ENCODE data around the gene TTC22.

The TTC22 gene

DNA sequence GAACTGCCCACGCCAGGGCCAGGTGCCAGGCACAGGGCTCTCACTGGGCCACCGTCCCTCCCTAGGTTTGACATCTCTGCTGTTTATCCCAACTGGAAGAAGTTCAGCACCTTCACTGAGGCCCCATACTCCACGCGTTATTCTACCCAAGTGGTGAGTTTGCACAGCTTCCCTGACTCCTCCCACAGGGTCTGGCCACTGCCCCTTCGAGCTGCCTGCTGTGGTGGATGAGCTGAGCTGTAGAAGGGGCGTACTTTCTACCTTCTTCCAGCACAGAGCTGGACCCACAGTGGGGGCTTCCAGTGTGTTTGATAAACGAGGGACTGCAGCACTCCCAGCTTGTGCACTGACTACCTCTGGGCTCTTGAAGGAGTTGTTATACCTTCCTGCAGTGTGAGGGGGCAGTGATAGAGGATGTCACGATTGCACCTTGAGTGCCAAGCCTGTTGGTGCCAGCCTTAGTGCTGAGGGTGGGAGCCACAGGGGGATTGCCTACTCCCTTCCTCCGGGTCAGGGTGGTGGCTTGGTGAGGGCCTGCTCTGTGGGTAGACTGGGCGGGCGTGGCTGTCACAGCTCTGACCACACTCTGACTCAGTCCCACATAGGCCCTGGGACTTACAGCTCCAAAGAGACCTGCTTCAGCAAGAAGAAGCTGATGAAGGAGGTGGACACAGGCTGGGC lies 5.9 kb upstream of the TTC22 start:
- FAIRE-seq: no peak

DNA sequence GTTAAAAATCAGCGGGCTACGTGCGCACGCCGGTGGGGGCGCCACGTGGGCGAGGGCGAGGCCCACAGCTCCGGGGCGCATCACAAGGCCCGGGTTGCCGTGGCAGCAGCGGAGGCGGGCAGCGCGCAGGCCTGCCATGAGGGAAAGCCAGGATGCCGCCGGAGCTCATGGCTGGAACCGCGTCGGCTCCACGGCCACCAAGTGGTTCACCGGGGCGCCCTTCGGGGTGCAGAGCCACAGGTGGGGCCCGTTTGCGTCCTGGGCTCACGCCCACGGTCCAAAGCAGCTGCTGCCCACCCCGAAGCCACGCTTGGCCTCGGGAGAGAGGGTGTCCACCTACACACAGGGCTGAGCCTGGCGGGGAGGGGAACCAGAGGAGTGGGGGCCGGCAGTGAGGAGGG lies 4.9 kb upstream of the TTC22 start:
- no peak for FAIRE-seq

DNA sequence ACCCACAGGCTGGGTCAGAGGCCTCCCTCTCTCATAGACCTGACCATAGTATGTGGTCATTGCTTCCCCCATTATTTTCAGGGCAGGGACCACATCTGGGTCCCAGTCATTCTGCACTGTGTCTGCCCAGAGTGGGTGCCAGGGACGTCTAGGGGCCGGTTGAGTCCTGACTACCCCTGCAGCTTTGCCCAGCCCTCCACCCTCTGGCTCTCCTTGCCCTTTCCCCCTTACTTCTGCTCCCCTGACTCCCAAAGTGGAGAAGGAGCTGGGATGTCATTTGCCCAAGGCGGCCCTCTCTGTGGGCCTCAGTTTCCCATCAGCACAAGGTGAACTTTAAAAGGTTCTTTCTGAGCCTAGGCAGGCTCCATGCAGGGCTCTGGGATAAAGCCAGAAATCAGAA lies 4.3 kb upstream of the TTC22 start:
- no peak for FAIRE-seq

DNA sequence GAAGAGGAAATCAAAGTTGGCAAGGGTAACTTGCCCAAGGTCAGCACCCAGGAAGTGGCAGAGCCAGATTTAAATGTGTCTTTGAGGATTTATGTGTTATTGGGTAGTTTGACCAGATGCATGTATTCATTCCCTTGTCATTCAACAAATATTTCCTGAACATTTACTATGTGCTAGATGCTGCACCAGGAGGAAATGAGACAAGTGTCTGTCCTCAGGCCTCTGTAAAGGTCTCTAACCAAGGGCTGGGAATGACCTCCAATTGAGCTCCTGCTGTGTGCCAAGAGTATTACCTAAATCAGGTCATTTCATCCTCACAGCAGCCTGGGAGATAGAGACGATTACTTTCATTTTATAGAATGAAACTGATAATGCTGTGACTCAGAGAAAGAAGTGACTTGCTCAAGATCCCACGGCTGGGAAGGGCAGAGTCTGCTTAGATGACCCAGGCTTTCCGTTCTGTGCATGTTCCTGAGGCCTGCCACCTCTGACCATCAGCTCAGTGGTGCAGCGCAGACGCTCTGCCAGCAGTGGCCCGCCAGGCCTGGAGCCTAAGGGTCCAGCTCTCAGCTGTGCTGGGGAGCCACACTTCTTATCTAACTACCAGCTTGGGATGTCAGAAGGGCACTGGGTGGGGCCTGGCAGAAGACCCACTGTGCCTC lies 3.5 kb upstream of the TTC22 start:
- FAIRE-seq: no peak

DNA sequence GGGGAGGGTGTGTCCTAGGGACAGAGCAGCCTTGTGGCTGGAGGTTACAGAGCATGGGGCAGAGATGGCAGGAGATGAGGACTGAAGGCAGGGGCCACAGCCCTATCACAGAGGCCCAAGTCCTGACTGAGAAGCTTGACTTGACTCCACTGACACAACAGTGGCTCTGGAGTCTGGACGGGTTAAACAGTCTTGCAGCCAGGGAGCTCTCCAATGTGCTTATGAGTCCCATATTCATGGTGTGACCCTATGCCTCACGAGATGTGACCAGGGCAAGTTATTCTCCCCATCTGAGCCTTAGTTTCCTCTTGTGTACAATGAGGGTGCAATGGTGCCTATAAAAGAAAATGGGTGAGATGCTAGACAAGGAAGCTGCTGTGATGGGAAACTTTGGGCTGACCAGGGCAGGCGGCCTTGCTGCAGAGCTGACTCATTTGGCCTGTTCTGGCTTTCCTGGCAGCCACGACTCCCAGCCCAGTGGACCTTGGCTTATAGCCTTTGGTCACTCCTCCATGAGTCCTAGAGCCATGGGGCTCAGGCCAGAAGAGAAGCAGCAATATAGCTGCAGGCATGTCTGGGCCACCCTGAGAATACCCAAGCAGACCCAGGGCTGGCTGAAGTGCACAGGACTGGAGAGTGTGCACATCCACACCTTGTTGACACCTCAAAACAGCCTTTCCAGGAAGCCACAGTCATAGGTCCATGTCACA lies 2.8 kb upstream of the TTC22 start:
- no peak for FAIRE-seq

DNA sequence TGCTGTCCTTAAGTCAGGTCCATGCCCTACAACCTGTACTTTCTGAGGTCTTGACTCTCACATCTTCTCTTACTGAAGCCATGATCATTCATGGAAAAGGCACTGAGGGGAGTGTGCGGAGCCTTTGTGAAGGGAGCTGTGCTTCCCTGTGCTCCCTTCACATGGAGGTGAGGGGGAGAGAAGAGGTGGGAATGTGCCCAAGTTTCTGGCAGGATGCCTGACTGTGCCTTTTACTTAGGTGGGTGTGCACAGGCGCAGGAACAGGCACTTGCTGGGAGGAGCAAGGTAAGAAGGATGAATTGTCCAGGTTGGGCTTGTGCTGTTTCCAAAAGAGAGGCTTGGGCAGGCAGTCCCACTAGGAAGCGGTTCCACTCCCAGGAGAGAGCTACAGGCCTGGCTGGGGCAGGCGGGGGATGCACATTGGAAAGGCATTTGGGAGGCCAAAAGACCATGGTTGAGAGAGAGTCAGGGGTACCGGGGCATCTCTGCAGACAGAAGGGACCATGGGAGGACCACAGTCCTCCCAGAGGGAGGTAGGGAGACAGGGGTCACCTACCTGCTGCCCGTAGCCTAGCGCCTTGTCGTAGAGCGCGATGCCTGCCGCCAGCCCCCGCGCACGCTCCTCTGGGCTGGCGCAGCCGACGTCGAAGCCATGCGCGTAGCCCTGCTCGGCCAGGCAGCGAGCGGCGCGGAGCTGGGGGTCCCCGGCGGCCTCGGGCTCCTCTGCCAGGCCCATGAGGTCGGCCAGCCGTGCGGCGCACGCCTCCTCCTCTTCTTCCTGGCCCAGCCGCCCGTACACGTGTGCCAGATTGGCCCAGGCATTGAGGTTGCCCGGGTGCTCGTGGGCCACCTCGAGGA lies 853 bp downstream of the TTC22 start:
- FAIRE-seq: no peak

DNA sequence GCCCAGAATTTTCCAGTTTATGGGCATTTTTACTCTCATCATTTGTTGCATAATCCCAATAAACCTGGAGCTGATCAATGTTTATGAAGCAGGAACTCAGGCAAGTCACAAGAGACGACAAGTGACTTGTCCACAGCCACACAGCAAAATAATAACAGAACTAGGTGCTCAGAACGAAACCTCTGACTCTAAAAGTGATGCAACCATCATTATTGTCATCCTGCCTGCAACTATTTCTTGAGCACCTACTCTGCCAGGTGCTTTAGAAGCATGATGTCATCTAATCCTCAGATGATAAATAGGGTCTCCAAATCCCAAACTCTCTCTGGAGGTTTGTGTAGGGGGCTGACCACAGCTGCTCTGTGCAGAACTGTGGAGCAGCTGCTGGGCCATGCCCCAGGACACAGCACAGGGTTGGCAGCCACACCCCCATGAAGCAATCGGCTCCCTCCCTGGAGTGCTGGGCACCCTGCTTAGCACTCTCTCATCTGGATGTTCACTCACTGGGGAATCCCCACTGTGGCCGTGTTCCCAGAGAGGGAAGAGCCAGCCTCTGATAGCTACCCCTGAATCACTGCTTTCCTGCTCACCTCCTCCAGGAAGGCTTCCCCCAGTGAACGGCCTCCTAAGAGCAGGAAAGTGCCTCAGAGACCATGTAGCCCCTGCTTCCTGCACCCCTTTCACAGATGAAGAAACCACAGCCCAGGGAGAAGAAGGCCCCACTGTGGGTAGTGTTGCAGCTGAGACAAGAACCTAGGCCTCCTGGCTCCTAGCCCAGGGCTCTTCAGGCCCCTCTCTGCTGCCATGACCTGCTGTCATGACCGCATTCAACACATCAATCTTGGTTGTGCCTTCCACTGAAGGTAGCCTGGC lies 2.1 kb downstream of the TTC22 start:
- no peak for FAIRE-seq

DNA sequence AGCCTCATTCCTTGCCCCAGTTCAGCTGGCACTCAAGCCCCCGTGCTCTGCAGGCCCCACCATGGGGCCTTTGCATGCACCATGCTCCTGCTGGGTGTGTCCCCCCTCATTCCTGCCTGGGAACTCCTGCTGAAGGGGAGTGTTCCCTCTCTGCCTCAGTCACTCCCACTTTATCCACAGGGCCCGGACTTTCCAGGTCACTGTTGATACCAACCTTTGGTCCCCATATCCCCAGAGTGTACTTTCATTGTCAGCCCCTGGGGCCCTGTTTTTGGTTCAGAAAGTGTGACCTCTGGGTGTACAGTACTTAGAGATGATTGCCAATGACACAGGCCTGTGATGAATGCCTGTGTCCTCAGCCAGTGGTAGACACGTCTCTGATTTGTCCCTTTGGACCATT lies 2.9 kb downstream of the TTC22 start:
- FAIRE-seq: no peak

DNA sequence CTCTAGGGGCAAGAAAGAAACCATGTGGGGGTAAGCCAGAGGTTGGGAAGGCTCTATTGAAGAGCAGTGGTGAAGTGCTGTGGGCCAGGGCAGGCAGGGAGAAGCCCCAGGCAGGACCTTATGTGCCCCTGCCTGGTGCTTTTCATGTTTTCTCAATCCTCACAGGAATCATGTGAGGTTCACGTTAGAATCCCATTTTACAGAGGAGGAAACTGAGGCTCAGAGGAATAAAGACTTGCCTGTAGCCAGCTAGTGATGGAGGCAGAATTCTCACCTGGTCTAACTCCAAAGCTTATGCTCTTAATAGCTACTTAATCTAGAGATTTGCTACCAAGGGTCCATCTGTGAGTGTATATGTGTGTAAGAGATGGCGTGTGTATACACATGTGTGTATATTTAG lies 4.2 kb downstream of the TTC22 start:
- FAIRE-seq: no peak

DNA sequence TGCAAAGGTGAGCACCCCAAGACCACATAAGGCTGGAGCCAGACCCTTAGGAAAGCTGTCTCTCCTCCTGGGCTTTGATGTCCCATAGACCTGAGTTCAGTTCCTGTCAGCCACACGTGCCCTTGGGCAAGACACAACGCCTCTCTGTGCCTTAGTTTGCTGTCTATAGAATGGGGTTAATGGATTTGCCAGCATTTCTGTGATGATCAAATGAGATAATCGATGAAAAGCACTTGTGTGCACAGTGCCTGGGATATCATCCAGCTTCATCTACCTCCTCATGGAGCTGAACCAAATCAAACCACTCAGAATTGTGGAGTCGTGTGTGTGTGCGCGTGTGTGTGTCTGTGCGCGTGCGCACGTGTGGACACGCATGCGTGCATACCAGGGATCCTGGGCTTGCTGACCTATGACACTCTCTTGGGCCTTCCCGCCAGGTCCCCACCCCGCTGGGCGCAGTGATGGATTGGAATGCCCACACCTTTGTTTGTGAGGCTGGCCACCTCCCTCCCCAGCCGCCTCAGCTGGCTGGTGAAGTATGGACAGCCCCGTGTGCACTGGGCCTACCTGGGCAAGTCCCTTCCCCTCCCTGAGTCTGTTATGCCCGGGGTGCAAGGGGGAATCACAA lies 5.2 kb downstream of the TTC22 start:
- FAIRE-seq: no peak

DNA sequence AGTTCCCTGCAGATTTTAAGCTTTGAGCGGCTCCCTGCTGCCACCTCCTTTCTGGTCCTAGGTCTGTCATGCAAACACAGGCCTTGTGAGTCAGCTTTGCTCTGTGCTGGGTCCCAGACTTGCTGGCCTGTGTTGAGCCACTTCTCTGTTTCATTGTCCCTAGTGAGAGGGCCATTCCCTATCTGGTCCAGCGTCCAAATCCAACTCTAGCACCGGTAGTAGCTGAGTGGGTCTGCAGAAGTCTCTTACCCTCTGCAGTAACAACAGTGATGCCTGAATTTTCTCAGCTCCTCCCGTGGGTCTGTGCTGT lies 5.8 kb downstream of the TTC22 start:
- FAIRE-seq: no peak

DNA sequence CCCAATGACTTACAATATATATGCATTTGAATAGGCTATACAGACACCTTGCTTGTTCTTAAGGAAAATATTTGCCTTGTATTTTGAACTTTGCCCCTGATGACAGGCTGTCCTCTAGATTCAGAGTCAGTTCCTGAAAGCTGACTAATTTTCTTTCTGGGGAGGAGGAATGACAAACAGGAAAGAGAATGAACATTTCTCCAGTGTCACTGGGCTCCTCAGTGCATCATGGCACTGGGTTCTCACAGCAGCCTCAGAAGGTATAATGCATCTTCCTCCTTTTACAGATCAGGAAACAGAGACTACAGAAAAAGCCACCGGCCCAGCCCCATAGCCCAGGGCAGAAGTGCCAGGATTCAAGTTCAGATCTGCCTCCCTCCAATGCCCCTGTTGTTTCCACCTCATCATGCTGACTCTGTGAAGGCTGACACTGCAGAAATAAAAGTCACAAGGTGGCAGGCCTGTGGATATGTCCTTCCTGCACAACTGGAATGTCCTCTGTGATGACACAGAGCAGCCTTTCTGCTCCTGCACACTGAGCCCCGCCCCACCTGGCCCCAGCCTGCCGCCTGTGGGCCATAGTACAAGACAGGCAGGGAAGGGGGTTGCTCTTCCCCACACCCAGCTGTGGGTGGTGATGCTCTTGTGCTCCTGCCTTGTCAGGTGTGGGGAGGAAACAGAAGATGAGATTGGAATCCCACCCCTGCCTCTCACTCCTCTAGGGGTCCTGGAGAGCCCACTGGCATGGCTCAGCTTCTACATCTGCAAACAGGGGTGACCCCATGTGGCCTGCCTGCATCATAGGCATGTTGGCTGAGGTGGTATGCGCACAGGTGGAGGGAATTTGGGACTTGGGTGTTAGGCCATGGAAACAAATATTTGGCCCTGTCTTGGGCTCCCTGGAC lies 6.4 kb downstream of the TTC22 start:
- FAIRE-seq: no peak

DNA sequence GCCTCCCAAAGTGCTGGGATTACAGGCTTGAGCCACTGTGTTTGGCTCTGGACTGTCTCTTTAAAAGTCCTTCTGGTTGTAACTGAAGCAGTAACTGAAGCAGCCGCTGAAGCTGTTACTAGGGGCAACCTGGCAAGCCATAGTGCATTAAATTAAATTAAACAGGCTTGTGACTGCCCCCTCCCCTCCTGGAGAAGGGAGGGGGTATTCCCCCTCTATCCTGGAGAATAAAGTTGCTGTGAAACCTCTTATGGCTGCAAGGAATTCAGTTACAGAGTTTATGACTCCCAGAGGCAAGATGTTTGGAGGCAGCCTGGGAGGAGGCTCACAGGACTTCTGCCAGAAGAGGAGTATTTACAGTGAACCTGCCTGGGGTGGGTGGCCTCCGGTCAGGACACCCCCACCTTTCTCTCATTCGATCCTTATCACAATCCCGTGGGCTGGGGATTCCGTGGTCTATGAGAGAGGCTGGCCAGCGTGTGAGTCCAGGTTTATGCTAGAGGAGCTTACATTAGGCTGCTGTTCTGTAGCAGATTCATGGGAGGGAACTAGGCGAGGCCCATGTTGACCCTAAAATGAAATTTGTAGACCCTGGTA lies 8.3 kb downstream of the TTC22 start:
- no peak for FAIRE-seq

DNA sequence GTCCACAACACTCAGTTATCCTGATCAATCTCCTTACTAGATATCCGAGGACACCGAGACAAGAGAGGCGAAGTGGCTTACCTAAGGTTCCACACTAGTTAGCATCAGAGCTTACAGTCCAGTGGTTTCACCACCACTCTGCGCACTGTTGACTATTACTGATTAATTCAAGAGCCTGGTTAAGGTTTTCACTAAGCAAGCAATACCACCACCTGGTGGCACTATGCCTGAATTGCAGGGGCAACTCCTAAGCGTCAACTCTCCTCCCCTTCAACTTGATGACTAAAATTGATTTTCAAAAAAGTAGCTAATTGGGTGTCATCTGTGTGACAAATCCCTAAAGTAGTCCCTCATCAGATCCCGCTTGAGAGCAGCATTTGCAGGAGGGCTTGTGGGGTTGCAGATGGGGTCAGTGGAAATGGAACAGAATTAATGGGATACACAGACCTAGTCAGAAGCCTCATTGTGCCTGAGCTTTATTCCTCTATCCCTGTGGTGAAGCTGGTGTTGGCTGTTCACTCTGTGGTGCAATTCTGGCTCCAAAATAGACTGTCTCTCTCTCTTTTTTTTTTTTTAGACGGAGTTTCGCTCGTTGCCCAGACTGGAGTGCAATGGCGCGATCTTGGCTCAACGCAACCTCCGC lies 9.1 kb downstream of the TTC22 start:
- no peak for FAIRE-seq

DNA sequence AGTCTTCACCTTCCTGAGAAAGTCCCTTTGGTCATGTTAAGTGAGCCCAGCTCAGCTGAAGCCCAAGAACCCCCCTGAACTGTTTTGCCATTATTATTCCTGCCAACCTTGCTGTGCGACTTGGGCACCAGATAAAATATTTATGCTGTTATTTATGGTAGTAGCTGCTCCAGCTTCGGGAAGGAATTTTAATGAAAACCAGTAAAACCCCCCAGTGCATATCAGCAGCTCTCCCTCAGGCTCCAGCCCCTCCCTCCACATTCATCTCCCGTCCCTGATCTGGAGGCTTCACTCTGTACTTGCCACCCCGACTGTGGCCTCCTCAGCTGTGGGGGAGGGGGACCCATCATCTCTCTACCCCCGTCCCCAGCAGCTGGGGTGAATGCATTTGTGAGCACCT lies 12.7 kb downstream of the TTC22 start:
- no peak for FAIRE-seq

DNA sequence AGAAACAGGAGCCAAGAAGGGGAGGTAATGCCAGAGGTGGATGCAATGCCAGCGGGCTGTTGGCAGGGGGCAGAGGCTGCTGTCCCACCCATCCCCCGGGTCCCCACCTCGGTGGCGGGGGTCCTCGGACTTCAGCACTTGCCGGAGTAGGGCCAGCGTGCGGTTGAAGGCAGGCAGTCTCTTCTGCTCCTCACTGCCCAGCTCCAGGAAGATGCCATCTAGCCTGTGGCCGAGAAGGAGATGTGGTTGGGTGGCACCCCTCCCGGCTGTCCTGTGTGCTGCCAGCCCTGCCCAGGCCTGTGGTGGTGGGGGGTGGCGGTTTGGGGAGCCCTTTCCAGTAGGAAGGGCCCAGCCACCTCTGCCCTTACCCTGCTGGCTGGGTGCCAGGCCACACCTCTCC lies 13.5 kb downstream of the TTC22 start:
- FAIRE-seq: no peak

DNA sequence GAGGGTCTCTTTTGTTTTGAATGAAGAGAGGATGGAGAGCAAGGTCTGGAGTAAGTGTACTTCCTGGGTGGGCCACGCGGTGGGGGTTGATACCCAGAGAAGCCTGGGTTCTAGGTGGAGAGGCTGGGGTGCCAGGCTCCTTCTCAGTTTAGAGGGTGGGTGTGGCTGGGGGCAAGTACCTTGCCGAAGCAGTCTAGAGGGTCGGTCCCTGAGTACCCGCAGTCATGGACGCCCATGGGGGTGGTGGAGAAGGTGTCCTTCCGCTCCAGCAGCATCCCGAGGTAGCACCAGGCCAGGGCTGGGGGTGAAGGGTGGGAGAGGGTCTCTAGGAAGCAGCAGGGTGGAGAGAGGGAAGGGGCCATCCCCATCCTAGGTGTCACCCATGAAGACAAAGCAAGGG lies 14.3 kb downstream of the TTC22 start:
- FAIRE-seq: no peak

DNA sequence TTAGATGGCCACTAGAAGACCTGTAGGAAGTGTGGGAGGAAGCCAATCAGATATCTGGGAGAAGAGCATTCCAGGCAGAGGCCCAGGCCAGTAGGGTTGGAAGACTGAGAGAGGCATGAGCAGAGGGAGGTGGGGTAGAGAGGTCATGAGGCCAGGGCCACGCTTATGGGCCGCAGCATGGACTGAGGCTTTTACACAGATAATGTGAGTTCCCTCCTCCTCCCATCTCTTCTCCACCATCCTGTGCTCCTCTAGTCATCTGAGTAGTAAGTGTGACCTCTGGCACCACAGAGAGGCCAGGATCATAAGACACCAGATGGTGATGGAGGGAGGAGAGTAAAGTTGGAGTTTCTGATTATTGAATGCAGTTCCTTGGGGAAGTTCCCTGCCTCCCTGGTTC lies 17.1 kb downstream of the TTC22 start:
- FAIRE-seq: no peak

DNA sequence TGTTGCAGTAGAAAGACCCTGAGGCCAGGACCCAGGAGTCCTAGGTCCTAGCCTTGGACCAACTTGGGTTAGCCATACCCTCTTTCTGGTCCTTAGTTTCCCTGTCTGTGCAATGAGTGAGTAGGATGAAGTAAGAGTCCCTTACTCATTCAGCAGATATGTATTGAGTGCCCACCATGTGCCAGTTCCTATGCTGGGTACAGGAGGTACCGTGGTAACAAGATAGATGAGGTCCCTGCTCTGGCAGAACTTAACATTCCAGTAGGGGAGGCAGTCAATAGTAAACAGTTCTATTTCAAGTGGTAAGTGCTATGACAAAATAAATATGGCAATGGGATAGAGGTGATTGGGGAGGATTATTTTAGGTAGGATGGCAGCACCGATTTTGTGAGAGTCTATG lies 18.5 kb downstream of the TTC22 start:
- FAIRE-seq: no peak

DNA sequence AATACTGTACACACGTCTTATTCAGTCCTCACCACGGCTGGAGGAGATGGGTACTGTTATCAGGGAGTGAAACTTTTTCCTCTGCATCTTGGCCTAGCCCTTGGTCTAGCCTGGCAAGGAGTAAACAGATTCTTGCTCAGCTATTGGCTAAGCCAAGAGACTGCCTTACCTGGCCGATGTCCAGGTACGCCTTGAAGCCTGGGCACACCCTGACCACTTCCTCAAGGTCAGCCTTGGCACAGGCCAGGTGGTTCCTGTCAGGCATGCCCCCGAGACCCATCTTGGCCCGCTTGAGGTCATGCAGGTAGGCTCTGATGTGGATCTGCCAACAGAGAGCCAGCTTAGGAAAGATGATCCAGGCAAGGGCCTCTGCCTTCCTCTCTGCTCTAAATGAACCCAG lies 19.0 kb downstream of the TTC22 start:
- no peak for FAIRE-seq
